ENCODE measurements around the gene RAP1B. TPM values are rescaled to one million over a fixed set of nuclear protein-coding genes. Genes with fewer than 3 reads are reported as not detected.

Gene RAP1B
- total and polyA plus RNA-seq, 9 of the 15 experiments (the other 6 are each of a cell fraction or from before 2014, with no cell fraction given): 107 to 309 (median 170) TPM

DNA sequence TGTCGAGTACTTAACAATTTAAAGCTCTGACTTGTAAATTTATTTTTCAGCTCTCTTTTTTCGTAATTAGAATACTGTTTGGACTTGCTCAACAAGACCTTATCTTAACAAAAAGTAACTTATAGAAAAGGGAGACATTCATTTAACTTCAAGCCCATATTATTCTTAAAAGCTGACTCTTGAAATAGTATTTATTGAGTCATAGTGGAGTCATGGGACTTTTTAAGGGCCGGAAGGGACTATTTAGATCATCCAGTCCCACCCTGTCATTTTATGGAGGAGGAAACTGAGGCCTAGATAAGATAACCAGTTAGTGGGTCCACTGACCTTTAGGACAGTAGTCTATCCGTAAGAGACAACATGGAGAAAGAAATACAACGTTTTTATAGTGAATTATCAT, 1.5 kb downstream of the RAP1B start (continued):
- TF ChIP-seq, protein P1, sequence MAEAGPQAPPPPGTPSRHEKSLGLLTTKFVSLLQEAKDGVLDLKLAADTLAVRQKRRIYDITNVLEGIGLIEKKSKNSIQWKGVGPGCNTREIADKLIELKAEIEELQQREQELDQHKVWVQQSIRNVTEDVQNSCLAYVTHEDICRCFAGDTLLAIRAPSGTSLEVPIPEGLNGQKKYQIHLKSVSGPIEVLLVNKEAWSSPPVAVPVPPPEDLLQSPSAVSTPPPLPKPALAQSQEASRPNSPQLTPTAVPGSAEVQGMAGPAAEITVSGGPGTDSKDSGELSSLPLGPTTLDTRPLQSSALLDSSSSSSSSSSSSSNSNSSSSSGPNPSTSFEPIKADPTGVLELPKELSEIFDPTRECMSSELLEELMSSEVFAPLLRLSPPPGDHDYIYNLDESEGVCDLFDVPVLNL (CRISPR knock-in tag; IDR thresholded peaks at IDR 0.05; ENCODE audit: low read depth): no peak

DNA sequence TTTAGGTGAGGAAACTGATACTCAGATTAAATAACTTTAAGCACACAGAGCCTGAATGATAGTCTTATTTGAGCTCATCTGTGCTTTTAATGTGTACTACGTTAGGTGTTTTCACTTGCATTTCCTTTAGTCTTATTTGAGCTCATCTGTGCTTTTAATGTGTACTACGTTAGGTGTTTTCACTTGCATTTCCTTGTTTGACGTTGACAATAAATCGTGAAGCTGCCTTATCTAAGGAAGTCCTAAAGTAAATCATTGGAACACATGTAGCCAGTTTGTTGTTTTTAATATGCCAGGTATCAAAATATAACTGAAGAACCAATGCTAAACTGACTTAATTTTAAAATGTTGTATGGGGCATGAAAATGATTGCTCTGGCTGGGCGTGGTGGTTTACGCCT, 2.0 kb downstream of the RAP1B start:
- Histone ChIP-seq H3K4me1 (replicated peaks in 1 of 2; ENCODE audit: control insufficient read depth in 2 of 2, insufficient read depth in 2 of 2, low read length in 2 of 2) (peaks cover 14 to 27% of the 10 kb centered on the region in 2 experiments), H3K27ac (ENCODE audit: extremely low read depth, low read depth, low read length) (peak overlapping the region; percentile 93), H2AFZ (ENCODE audit: low read depth, low read length) (no peak overlapping the region), H3K4me2 (ENCODE audit: insufficient read depth, low read length) (peak overlapping the region; percentile 80), H3K79me2 (ENCODE audit: control insufficient read depth, insufficient read depth, low read length) (peaks cover 68% of the 10 kb centered on the region), H4K20me1 (replicated peaks; ENCODE audit: control insufficient read depth, insufficient read depth, low read length) (peaks cover 24% of the 10 kb centered on the region), H3K27me3 (ENCODE audit: control insufficient read depth in 2 of 2, insufficient read depth in 2 of 2, low read length in 2 of 2) (no peaks in the 10 kb centered on the region), H3K36me3 (ENCODE audit: control insufficient read depth, insufficient read depth, low read length) (peaks cover 28% of the 10 kb centered on the region), H3K4me3 (peak overlapping the region; percentile 92), H3K9me1 (ENCODE audit: control insufficient read depth, insufficient read depth, low read length) (peaks cover 4% of the 10 kb centered on the region), H3K9ac (ENCODE audit: insufficient read depth in 1 of 2, low read depth in 2 of 2, low read length in 2 of 2) (peak overlapping the region; percentile 82 to 86; a peak in 3 of 4 replicates), H3K9me3 (replicated peaks; ENCODE audit: control insufficient read depth, insufficient read depth, low read depth, low read length) (no peaks in the 10 kb centered on the region)
- ChIA-PET CTCF (ENCODE audit: low intra/inter-chr PET ratio) (no interaction called here), POLR2A (interaction anchor here (0.6 to 2.2 kb wide), 6 partner anchors 9 to 510 kb away, joined by 3 to 6 read pairs (median 3); no protein-coding TSS in a partner anchor)
- intact Hi-C loops (cut with micrococcal nuclease): loop anchor here (1.0 to 5.0 kb wide), 3 partner anchors 22 to 245 kb away; no protein-coding TSS in a partner anchor
- no TSS peak for BruUV-seq (replicated peaks)
- ATAC-seq (no peak), DNase-seq (ENCODE audit: extremely low read depth in 1 of 4, low spot score in 3 of 4) (no peak), FAIRE-seq (peak; percentile 70)
- WGBS (ENCODE audit: insufficient coverage, low coverage, missing lambda C conversion rate): 0% methylated on average over 6 of the region's 6 CpGs
- in situ Hi-C loops (cut with MboI): no loop called here
- TF ChIP-seq LCOR (CRISPR knock-in tag; IDR thresholded peaks at IDR 0.05) (0 out of 2 replicates have a peak, but pooled peaks have one; percentile 26), MEIS2 (IDR thresholded peaks at IDR 0.05; ENCODE audit: partially characterized antibody) (peak; percentile 82), GABPB1 (CRISPR knock-in tag; IDR thresholded peaks at IDR 0.05) (0 out of 2 replicates have a peak, but pooled peaks have one; percentile 37), DLX4 (CRISPR knock-in tag; IDR thresholded peaks at IDR 0.05) (no peak), ZNF507 (tag; conservative IDR thresholded peaks at IDR 0.05) (no peak), ZNF324 (CRISPR knock-in tag; IDR thresholded peaks at IDR 0.05) (no peak), ADNP (tag; IDR thresholded peaks at IDR 0.05) (peak; percentile 18; the same call in 1 of the 2 replicates), POLR2H (tag; IDR thresholded peaks at IDR 0.05; ENCODE audit: low read depth) (0 out of 2 replicates have a peak, but pooled peaks have one; percentile 6), TAF9B (IDR thresholded peaks at IDR 0.05; ENCODE audit: partially characterized antibody) (peak; percentile 9)
- TF ChIP-seq, protein P2, sequence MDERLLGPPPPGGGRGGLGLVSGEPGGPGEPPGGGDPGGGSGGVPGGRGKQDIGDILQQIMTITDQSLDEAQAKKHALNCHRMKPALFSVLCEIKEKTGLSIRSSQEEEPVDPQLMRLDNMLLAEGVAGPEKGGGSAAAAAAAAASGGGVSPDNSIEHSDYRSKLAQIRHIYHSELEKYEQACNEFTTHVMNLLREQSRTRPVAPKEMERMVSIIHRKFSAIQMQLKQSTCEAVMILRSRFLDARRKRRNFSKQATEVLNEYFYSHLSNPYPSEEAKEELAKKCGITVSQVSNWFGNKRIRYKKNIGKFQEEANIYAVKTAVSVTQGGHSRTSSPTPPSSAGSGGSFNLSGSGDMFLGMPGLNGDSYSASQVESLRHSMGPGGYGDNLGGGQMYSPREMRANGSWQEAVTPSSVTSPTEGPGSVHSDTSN (CRISPR knock-in tag; IDR thresholded peaks at IDR 0.05; ENCODE audit: low read depth): no peak
- TF ChIP-seq, protein P2 (tag; conservative IDR thresholded peaks at IDR 0.05; ENCODE audit: low read depth): peak; percentile 65
- TF ChIP-seq, protein P3, sequence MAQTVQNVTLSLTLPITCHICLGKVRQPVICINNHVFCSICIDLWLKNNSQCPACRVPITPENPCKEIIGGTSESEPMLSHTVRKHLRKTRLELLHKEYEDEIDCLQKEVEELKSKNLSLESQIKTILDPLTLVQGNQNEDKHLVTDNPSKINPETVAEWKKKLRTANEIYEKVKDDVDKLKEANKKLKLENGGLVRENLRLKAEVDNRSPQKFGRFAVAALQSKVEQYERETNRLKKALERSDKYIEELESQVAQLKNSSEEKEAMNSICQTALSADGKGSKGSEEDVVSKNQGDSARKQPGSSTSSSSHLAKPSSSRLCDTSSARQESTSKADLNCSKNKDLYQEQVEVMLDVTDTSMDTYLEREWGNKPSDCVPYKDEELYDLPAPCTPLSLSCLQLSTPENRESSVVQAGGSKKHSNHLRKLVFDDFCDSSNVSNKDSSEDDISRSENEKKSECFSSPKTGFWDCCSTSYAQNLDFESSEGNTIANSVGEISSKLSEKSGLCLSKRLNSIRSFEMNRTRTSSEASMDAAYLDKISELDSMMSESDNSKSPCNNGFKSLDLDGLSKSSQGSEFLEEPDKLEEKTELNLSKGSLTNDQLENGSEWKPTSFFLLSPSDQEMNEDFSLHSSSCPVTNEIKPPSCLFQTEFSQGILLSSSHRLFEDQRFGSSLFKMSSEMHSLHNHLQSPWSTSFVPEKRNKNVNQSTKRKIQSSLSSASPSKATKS (CRISPR knock-in tag; IDR thresholded peaks at IDR 0.05): no peak

All from K562 (cell line).